SHP77 (cell line): ENCODE data around the gene ECHS1.
"Not testable (repeated sequence)": the region's sequence is repeated elsewhere in the genome, so short reads cannot be mapped to it uniquely, and the experiment has no call there.

Source experiments
- DNase-seq, 2 experiments: peaks; one replicate each; lab custom pipeline; 2025; lab: John Stamatoyannopoulos, UW

The ECHS1 gene

GRCh38 chr10:133378251-133379096 lies 5.3 kb upstream of the ECHS1 start:
- peak; percentile 48 to 75 for DNase-seq

DNA sequence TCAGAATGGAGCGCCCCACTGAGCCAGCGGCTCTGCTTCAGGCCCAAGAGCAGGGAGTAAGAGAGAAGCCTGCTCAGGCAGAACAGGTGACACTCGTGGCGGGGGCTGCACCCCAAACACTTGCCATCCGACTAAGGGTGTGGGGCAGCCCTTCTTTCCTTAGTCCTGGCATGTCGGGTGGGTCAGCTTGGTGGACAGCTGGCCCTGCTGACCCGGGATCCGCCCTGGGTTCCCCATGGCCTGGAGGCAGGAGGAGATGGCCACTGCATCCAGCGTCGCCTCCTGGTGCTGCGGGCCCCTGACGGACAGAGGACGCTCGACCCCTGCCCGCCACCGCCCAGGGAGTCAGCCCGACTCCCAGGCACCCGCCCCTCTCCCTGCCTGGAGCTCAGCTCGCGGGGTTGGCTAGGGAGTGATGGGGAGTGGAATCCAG lies 4.7 kb upstream of the ECHS1 start:
- peak in 1 of 2 experiments; percentile 75 for DNase-seq

GRCh38 chr10:133377025-133377817 lies 4.1 kb upstream of the ECHS1 start:
- no peak for DNase-seq

GRCh38 chr10:133376183-133376582 lies 3.0 kb upstream of the ECHS1 start:
- DNase-seq = not testable (repeated sequence)

DNA sequence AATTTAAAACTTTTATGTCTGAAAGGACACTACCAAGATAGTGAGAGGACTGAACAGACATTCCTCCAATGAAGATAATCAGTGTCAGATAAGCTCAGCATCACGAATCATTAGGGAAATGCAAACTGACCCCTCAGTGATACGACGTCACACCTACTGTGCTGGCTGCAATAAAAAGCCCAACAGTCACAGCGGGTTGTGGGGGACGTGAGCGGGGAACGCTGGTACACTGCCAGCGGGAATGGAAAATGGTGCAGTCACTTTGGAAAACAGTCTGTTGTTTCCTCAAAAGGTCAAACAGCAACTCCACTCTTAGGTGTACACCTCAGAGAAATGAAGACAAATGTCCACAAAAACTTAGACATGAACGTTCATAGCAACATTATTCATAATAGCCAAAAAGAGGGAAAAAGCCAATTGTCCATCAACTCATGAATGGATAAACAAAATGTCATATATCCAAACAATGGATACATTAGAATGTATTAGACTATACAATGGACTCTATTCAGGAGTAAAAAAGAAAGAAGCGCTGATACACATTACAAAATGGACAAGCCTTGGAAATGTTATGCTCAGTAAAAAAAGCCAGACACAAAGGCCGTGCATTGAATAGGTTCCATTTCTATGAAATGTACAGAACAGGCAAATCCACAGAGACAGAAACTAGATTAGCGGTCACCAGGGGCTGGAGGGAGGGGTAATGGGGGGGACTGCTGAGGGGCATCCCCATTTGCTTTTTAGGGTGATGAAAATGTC lies 2.4 kb upstream of the ECHS1 start:
- DNase-seq = no peak

- no peak for DNase-seq
These were observed 647 bp downstream of the ECHS1 start for GRCh38 chr10:133372507-133372906.

DNA sequence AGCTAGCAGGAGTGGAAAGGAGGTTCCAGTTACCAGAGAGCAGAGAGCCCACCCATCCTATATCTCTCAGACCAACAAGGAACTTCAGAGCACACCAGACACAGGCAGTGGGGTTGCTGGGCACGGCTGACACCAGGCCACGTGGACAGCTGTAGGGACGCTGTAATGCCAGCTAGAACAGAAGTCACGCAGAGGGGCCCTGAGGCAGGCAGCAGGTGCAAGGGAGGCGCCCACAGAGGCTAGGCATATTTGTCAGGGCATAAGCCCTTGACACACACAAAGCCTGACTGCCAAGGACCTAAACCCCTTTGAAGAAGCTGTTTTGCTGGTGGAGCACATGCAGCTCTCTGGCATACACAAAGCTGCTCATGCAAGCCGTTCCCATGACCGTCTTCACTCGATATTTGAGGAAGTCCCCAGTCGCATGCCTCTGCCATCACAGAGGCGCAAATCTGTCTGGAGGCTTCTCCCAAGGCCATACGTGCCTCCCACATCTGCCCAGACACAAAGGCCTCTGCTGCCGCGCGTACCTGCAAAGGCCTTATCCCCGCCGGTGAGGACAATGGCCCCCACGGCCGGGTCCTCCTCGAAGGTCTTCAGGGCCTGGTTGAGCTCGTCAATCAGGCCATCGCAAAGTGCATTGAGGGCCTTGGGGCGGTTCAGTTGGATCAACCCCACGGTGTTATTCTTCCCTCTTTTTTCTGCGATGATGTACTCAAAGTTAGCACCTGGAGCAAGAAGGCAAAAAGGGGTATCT lies 2.9 kb downstream of the ECHS1 start:
- no peak for DNase-seq

GRCh38 chr10:133368153-133368552 lies 5.0 kb downstream of the ECHS1 start:
- no peak for DNase-seq

DNA sequence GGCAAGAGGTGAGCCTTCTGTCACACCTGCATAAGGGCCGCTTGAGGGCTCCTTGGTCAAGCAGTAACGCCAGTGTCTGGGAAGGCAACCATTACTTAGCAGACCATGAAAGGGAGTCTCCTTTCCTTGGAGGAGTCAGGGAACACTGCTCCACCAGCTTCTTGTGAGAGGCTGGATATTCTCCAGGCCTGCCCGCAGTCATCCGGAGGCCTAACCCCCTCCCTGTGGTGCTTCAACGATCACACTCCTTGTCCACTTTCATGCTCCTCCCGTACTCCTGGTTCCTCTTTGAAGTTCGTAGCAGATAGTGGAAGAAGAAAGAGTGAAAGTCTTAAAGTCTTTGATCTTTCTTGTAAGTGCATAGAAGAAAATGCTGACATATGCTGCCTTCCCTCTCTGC lies 5.7 kb downstream of the ECHS1 start:
- not testable (repeated sequence) for DNase-seq

GRCh38 chr10:133366751-133367150 lies 6.4 kb downstream of the ECHS1 start:
- DNase-seq = no peak

DNA sequence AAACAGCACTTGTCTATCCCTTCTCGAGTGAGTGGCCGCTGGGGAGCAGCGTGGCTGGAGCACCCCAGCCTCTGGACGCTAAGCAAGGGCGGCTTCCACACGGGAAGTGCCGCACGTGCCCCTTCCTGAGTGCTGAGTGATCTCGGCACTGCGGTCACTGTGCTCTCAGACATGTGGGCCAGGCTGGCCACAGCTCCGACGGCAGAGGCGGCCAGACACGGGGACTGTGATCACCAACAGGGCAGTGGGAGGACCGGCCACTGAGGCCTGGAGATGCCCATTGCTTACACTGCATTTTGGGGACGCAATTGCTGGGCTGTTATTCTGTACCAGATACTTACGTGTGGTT lies 7.0 kb downstream of the ECHS1 start:
- DNase-seq = no peak

DNA sequence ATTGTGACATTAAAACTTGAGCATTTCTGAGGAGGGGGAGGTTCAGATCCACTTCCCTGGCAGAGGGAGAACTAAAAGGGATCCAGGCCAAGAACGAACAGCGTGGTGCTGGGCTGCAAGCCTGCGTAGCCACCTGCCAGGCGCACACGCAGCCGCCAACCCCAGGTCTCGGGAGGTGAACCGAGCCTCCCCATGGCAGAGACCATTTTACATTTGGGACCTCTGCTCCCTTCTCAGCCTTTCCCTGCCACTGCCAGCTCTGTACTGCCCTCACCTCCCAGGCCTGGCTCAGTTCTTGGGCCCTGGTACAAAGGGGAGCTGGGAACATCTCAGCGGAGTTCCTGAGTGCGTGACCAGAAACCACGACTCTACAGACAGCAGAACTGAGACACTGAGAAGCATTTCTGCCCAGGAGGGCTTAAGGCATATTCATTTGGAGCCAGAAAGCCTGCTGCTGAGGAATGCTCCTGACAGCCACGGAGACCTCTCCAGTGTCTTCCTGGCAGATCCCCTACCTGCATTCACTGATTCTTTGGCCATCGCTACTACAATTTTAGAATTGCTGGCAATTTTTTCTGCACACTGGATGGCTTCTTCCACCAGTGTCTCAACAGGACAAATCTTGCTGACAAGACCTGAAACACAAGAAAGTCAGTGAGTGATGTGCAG lies 7.6 kb downstream of the ECHS1 start:
- no peak for DNase-seq

DNA sequence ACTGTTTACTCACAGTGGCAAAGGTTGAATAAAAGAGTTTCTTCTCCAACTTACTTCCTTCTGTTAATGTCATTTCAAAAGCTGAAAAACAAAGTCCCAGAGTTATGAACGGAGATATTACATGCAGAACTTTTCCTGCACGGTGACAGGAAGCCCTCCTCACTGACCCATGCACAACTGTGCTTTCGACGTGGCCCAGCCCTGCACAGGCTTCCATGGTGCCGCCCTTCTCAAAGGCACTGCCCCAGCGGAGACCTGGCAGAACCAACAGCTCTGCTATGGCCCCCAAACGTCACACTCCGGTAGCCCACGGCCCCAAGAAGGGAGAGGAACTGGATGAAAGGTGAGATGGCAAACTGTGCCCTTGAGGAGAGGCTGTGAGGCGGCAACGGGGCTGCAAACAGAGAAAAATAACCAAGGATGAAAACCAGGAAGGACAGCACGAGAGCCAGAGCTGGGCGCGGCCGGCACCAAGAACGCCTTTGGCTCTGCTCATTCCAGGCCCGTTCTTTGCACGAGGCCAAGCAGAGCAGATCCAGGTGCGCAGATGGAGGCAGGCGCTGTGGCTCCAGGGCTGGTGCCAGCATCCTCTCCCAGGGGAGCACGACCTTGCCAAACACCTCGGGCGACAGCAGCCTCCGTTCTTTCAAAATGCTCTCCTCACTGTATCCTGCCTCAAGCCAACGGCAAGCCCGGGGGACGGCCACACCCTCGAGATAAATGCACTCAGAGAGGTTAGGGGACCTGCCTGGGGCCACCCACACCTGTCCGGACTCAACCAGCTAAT lies 8.3 kb downstream of the ECHS1 start:
- DNase-seq = no peak

- no peak for DNase-seq
These were observed 10.3 kb downstream of the ECHS1 start for GRCh38 chr10:133362846-133363245.

- DNase-seq = no peak
These were observed 11.2 kb downstream of the ECHS1 start for GRCh38 chr10:133361773-133362441.

- DNase-seq = no peak
These were observed 11.9 kb downstream of the ECHS1 start for GRCh38 chr10:133361227-133361626.

- DNase-seq = no peak
These were observed 13.1 kb downstream of the ECHS1 start for GRCh38 chr10:133359972-133360610.

- DNase-seq = peak; percentile 30 to 34
These were observed 13.6 kb downstream of the ECHS1 start for GRCh38 chr10:133359554-133359971.

GRCh38 chr10:133358925-133359310 lies 14.2 kb downstream of the ECHS1 start:
- no peak for DNase-seq
